Esophagus muscularis mucosa (tissue), 3 donors: ENCODE measurements around the gene SPATA6L.

Experiments used
- CTCF ChIP-seq, 3 experiments: fragments of 200-600 bp in 2 of 3; fragments of 450-650 bp in 1 of 3; sonication (generic) in 2 of 3; IDR thresholded peaks; one replicate each; pipeline ENCODE4 v1.5.1; 2017 to 2019; ENCODE audit warnings: antibody characterized with exemption in 3 of 3, mild to moderate bottlenecking in 2 of 3, moderate library complexity in 1 of 3
- POLR2A ChIP-seq: fragments of 450-650 bp; IDR thresholded peaks from one replicate; pipeline ENCODE4 v1.6.1; 2017; ENCODE audit warnings: antibody characterized with exemption, moderate library complexity, mild to moderate bottlenecking, low read depth

DNA sequence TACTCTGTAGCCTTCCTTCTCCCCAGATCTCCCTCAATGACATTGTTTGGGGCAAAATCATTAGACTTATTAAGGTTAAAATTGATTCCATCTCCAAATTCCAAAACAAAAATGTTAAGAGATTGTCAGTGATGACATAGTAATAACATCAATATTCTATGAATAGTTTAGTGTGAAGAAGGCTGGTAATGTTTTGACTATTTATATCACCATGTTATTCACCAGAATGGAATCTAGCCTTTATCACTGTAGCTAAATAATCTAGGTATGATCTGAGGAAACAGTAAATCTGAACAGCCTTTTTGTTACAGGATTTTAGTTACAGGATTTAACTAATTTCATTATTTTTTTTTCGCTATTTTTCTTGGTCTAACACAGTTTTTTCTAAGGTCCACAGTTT, 5.1 kb downstream of the SPATA6L start:
- TF ChIP-seq CTCF (IDR thresholded peaks at IDR 0.05) (no peak), POLR2A (no peak)
